HG03064 (cell line): ENCODE results near the gene PAMR1.

Source experiments
- ATAC-seq: cut with Tn5 transposase; IDR thresholded peaks from one replicate; pipeline ENCODE4 v1.9.1; 2021; ENCODE audit warnings: low read depth; ENCODE audit not compliant: unreplicated experiment

PAMR1 gene

DNA sequence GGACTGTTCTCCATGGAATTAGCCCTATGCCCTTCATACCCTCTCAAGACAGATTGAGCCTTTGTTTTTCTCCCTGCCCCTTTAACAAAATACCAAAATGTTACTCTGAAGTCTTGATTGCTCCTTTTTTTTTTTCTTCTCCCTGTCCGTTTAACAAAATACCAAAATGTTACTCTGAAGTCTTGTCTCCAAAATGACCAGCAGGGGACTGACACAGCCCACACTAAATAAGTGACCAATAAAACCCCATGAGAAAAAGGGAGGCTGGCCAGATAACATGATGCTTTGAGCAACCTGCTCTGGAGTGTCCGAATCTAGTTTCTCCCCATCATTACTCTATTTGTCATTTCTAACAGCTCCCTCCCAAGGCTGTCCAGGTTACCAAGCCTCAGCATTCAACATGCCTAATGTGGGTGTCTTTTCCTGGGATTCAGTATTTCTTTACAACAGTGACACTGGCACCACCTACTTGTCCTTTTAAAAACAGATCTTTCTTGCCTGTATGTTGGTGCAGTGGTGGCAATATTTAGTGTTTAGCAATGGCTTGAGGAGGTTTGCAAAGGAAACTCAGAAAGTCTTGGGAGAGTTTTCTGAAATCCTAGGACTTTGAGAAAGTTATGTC, 63.4 kb downstream of the PAMR1 start:
- no peak for ATAC-seq

DNA sequence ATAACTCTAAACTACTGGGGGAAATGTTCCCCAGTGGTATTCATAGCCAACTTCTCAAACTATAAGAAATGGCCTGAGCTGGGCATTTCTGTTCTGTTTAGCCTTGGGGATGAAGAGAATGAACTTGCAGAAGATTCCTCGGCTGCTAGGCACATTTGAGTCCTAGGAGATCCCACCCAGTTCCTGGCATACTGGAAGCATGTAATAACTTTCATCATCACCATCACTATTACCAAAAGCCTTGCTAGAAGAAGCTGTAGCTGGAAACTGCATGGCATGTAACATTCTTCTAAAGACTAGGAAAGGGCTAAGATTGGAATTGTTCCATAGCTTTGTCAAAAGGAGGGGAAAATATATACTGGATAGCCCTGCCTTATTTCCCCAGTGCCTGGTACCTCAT, 65.9 kb downstream of the PAMR1 start:
- ATAC-seq = no peak

DNA sequence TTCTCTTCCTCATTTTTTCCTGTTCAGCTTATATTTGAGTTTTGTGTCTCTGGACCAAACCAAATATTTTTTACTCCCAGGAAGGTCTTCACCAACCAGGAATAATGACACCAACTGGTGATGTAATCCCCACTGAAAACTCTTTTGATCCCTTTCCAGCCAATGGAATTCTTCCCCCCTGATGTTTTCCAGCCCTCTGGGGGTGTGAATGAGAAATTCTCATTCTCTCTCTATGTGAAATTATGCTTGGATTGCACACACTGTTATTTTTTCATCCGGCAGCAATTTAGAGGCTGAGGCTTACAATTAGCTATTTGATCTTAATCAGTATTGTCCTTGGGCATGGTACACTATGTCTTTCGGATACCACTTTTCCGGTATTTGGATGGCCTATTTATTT, 66.6 kb downstream of the PAMR1 start:
- ATAC-seq = no peak

DNA sequence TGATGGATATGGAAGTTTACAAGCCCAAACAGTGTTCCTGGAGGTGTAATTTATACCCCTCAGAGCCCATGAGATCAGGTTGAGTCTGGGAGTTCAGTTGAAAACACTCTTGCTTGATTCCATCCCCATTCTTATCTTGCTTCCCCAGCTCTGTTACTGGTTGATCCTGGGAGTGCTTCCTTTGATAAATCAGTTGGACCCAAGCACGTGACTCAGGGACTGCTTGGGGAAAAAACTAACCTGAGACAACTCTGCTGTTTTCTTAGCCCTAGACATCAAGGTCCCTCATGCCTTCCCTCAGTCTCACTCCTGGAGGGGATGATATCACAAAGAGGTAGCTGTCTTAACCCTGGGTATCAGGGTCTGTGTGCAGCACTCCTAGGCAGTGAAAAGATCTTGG, 71.1 kb downstream of the PAMR1 start:
- ATAC-seq = no peak

DNA sequence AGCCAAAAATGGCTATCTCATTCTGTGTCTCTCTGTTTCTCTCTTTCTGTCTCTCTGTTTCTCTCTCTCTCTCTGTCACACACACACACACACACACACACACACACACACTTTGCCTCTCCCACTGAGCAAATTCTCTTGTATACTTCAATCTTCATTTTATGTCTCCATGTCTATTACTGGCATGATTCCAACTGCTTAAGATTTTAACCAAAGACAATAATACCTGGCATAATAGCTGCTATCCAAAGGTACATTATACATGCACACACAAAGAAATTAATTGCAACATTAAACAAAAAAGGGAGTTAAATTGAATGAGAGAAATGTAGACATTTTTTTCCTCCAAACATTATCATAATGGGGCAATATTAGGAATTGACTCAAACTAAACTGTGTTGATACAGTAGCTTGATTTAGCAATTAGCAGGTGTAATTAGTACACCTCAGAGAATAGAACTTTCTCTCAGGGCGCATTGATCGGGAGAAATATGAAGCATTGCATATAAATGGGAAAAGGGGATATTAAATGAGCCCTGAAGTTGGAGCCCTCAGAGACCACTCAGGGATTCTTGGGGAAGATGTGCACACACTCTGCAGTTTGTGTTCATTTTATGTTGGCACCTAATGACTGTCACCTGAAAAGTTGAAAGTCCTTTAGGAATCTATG, 88.7 kb downstream of the PAMR1 start:
- no peak for ATAC-seq

DNA sequence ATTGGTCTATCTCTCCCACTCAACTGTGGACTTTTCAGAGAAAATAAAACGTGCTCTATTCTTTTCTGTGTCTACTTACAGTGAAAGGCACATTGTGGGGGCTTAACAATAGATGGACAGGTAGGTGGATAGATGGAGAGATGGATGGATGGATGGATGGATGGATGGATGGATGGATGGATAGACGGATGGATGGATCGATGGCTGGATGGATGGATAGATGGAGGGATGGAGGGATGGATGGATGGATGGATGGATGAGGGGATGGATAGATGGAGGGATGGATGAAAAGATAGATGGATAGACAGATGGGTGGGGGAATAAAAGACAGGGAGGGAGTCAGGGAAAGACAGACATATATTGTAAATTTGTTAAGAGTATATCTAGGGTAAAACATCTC, 91.8 kb downstream of the PAMR1 start:
- no peak for ATAC-seq

DNA sequence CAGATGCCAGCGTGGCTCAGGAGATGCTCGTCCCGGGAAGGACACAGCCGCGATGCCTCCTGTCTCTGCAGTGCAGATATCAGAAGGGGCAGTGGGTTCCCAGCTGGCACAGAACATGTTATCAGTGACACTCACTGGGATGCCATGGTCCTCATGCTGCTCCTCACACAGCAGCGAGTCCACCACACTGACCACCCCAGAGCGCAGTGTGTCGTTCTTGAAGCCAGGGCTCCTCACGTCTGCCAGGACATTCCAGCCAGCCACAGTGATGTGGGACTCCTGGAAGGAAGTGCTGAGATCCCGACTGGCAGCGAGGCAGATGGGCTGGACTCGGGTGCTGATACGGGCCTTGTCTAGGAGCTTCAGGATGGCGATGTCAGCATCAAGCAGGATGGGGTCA, 93.0 kb downstream of the PAMR1 start:
- no peak for ATAC-seq

DNA sequence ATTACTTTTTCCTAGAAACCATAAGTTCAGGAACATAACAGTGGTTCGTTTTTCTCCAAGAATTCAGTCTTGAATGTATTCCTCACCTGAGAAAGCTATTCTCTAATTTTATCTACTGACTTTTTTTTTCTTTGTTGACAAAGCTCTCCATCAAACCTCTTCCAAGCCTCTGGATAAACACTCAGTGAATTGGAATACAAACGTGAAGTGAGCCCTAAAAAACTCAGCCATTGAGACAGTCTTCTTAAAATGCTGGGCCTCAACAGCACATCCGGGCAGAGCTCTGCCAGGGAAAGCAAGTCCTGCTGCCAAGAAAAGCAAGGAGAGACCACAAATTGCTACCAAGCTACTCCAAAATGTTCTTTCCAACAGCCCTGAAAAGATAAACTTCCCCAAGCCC, 98.3 kb downstream of the PAMR1 start:
- ATAC-seq = no peak

DNA sequence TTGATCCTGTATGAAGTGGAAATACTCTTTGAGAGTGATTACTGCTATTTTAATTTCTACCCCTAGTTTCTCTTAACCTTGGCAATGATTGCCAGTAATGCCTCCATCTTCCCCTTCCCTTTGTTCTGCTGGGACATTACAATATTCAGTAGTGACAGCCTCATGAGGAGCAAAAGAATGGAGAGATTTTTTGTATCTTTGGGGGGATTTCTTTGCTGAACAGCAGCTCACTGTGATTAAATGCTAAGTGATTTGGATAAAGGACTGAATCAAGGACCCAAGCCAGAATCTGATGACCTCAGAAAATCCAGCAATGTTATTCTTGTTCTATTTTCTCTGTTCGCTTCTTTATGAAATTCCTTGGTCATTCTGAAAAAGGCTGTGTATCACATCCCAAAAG, 99.1 kb downstream of the PAMR1 start:
- no peak for ATAC-seq

DNA sequence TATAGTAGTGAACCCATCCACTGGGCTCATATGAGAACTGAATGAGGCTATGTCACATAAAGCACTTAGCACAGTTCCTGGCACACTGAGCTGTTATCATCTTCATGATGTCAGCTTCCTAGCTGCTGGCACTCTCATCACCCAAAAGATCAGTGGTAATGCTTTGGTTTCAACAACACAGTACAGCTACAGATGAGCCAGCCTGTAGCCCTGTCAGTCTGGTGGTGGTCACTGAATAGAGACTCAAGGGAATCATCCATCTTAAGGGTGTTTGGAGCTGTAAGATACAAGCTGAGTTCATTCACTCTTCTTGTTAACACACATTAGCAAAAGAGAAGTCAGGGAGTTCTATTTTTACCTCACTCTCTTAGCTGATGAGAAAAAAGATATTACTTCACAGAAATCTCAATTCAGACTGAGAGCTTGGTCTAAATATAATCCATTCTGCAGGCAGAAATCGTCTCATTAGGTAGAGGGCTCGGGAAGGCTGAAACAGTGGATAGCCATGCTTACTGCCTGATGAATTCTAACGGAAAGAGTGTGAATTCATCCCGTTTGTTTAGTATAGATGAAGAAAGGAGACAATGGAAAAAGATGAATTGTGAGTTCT, 99.7 kb downstream of the PAMR1 start:
- no peak for ATAC-seq

DNA sequence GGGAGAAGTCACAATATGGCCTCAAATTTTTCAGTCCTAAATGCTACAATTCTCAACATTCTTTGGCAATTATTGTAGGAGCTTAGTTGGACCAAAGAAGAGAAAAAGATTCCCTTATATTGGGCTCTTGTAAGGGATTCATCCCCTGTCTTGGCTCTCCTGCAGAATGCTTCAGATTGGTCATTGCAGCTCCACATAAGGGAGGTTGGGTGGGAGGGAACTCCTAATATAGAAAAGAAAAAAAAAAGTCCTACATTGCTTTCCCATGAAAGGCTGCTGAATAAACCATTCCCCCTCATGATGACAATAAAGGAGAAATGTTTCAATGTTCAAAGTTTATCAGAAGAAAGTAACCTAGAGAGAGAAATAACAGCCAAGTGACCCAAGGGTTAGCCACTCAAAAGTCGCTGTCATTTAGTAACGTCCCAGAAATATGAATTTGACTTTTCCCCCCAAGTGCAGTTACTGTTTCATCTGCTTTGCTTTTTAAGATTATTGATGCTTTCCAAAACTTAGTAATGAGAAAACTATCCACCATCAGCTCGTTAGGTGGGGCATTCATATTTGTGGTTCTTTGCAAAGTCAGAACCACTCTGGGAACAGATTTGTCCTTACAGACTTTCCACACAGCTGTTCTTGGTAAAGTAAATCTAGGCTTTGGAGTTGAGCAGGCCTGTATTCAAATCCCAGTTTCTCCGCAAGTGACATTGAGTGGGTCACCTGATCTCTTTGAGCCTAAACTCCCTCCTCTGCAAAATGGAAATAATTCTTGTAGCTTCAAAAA, 101.1 kb downstream of the PAMR1 start:
- no peak for ATAC-seq

DNA sequence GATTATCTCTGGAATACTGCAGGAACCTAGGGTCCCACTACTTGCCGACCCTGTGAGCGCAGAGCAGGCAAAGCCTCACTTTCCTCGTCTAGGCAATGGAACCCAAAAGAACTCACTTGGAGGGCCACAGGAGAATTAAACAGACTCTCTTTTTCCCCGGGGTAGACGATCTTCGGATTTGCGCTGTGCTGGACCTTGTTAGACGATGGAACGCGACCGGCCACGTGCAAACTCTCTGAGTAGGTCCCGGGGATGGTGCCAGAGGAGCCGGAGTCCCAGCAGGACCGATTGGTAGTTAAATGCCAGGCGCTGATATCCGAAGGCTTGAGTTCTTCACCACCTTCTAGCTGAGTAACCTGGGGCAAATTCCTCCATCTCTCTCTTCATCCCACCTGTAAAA, 105.0 kb downstream of the PAMR1 start:
- ATAC-seq = no peak

DNA sequence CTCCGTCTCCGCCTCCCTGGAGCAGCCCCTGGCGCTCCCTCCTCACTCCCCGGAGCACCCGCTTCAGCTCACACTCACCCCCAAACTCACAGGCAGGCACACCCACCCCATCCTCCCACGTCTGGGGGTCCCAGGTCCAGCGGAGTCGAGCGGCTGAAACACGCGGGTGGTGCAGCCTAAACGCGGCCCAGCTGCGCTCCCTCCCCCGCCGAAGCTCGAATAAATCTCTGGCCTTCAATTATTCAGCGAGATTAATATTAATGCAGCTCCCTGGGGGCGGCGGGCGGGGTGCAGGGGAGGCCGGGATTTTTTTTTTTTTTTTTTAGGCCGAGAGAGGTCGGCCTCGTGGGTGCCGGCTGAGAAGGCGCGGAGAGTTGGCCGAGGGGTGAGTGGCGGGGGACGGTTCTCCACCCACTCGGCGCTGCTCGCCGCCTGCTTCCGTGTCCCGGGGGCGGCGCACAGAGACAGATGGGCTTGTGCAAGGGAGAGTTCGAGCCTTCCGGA, 105.5 kb downstream of the PAMR1 start:
- no peak for ATAC-seq

DNA sequence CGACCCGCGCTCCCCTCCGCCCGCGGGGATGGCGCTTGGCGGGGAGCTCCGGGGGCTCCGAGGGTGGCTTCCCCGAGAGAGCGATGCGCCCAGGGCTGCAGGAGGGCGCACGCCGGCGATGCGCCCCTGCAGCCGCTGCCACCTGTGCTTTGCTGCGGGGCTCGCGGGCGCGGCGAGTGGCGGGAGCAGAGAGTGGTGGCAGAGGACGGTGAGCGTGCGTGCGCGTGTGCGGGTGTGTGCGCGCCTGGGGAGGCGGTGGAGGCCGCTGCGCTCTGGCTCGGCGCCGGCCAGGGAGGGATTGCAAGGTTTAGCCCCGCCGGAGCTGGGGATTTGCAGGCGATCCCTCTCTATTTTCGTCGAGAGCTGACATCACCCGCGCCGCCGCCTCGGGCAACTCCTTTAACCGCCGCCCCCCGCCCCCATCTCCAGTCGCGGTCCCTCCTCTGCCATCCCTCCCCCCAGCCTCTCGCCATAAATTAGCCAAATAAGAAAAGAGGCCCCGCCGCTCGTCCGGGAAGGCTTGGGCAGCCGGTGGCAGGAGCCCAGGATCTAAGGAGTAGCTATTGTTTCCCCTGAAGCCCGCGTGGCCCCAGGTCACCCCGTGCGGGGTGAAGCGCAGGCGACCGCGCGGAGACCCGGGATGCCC, 106.1 kb downstream of the PAMR1 start, which contains the start of gene SLC1A2:
Gene SLC1A2 (minus strand): TSS at position 375 of the 646 bp plus-strand sequence. CDS start 592 bp downstream, outside the sequence.
- ATAC-seq = no peak

DNA sequence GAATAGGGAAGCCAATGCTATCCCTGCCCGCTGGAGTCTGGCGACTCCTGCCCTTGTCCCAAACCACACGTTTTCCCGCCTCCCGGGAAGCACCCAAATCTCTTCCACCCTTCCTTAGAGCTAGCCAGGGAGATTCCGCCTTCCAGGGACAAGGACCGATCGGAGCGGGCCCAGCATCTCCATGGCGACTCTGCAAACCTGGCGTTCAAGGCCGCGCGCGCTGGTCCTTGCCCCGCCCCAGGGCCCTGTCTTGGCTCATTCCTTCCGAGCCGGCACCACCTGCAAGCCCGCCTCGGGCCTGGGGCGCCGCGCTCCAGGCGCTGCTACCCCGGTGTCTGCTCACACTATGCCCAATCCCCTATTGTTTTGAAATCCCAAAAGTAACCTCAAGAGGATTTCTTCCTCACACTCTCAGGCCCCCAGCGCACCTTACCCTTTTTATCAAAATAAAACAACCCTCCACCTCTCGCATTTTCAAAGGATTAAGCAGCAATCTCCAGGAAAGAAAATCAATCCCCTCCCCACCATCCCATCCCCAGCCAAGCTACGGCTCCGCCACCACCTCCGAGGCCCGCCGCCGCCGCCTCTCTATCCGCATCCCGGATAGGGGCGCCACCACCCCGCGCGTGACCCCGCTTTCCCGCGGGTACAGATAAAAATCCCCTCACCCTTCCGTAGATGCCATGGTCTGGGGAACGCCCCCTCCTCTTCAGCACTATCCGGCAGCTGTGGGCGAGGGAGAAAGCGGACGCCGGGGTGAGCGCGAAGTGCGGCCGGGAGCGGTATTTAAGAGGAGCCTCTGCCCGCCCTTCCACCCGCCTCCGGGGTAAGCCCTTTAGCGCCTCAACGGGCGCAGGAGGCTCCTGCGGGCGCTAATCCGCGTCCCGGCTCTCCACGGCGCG, 106.9 kb downstream of the PAMR1 start:
- ATAC-seq = no peak

DNA sequence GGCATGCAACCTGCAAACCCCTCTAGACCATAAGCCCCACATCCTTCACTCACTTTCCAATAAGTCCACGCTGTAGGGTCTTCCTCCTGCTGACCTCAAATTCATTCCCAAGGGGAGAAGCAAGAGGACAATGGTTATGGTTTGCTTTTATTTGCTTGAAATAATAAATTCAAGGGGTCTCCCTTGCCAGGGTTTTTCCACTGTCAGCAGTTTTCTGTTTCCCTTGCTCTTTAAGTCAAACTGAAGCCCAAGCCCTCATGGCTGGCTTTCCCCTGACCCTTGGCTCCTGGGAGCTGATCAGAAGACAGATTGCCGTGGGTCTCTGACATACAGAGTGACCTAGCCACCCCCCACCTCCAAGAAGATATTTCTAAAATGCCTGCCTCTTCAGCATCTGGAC, 109.9 kb downstream of the PAMR1 start:
- no peak for ATAC-seq

DNA sequence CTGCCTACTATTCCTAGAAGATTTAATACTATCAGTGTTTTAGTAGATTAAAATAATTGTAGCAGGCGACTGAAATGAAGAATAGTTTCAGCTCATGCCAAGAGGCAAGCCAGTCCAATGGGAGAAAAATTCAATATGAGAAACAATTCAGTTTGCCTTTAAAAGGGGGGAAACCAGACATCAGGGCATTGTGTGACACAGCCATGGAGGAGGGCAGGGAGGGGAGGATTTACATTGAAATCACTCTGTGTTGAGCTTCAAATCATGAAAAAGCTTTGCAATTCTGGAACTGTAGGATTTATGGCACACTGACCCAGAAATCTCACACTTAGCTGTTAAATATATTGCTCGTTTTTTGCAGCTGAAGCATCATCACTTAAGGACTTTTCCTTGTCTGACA, 110.6 kb downstream of the PAMR1 start:
- no peak for ATAC-seq

DNA sequence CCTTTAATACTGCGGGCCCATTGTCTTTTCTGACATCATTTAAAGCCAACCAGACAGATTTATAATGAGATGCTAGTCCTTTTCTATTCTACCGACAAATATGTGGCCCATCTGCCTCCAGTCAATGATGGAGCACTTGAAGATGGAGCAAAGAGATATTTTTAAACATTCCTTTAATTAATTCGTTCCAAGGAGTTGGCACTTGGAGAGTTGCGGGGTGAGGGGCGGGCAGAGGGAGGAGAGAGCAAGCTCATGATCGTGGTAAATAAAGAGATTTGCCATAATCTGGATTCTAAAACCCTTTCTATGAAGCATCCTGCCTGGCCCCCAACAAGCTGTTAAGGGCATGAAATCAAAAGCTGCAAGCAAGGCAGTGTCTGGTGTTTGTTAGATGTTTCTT, 111.1 kb downstream of the PAMR1 start:
- no peak for ATAC-seq

DNA sequence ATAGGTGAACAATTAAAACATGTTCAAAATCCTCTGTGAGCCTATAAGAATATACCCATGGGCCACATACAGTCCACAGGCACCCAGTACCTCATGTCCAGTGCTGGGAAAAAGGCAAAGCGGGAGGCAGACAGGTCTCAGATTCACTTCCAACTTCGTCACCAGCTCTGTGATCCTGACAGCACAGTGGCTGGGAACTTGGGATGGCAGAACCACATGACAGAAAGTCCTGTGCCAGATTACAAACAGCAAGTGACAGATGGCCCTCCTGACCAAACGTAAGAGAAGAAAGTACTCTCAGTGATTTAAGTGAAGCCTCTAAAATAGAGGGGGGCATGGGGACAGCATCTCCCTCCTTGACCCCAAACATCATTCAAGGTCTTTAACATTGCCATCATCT, 111.8 kb downstream of the PAMR1 start:
- ATAC-seq = no peak

DNA sequence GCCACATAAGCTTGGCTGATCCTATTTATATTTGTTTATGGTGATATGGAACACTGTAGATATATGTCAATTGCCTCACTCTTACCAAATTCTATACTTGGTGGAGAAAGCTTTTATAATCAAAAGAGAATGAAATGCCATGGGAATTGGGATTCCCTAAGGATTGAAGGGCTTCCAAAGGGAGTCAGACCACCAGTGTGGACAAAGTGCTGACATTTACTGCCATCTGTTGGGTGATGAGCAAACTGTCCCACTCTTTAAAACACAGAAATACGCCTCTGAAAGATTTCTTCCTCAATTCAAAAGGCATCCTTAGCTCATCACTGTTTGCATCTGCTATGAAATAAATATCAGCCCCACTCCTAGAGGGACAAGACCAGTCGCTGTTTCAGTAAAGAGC, 113.1 kb downstream of the PAMR1 start:
- no peak for ATAC-seq
